ENCODE measurements around the gene LCOR. TPM values are rescaled to one million over a fixed set of nuclear protein-coding genes. Genes with fewer than 3 reads are reported as not detected.

The LCOR gene
- total RNA-seq, 1 donor from 2014 or later = 29.4 TPM

GRCh38 chr10:96972264-96972663 lies 140.2 kb downstream of the LCOR start:
- no peaks in the 10 kb centered on the region for H3K9me3 Mint-ChIP-seq (ENCODE audit: low read depth)
- H3K27me3 Mint-ChIP-seq (ENCODE audit: low read depth) = no peaks in the 10 kb centered on the region
- peaks cover 15% of the 10 kb centered on the region for H3K4me1 Mint-ChIP-seq (ENCODE audit: low read depth)
- H3K36me3 Mint-ChIP-seq (ENCODE audit: low read depth) = peaks cover 2% of the 10 kb centered on the region
- H3K27ac Mint-ChIP-seq (ENCODE audit: unreplicated experiment) = no peak overlapping the region
- DNase-seq (ENCODE audit: low spot score) = no peak
- no peak for TF ChIP-seq CTCF (IDR thresholded peaks at IDR 0.05)
- no peak overlapping the region for H3K4me3 Mint-ChIP-seq (ENCODE audit: unreplicated experiment)

- Mint-ChIP-seq H3K36me3 (ENCODE audit: low read depth) (peaks cover 4% of the 10 kb centered on the region), H3K4me3 (ENCODE audit: unreplicated experiment) (no peak overlapping the region), H3K27ac (ENCODE audit: unreplicated experiment) (no peak overlapping the region), H3K27me3 (ENCODE audit: low read depth) (no peaks in the 10 kb centered on the region), H3K9me3 (ENCODE audit: low read depth) (no peaks in the 10 kb centered on the region), H3K4me1 (ENCODE audit: low read depth) (peaks cover 7% of the 10 kb centered on the region)
- DNase-seq (ENCODE audit: low spot score) = no peak
- TF ChIP-seq CTCF (IDR thresholded peaks at IDR 0.05) = no peak
Measured at GRCh38 chr10:96973809-96974747, 142.0 kb downstream of the LCOR start.

GRCh38 chr10:96975136-96975535 lies 143.0 kb downstream of the LCOR start:
- peaks cover 7% of the 10 kb centered on the region for H3K4me1 Mint-ChIP-seq (ENCODE audit: low read depth)
- H3K27ac Mint-ChIP-seq (ENCODE audit: unreplicated experiment) = no peak overlapping the region
- no peak for TF ChIP-seq CTCF (IDR thresholded peaks at IDR 0.05)
- H3K27me3 Mint-ChIP-seq (ENCODE audit: low read depth) = no peaks in the 10 kb centered on the region
- no peaks in the 10 kb centered on the region for H3K9me3 Mint-ChIP-seq (ENCODE audit: low read depth)
- DNase-seq (ENCODE audit: low spot score) = no peak
- H3K4me3 Mint-ChIP-seq (ENCODE audit: unreplicated experiment) = no peak overlapping the region
- H3K36me3 Mint-ChIP-seq (ENCODE audit: low read depth) = peaks cover 2% of the 10 kb centered on the region

GRCh38 chr10:96978621-96979154 lies 146.6 kb downstream of the LCOR start:
- H3K4me3 Mint-ChIP-seq (ENCODE audit: unreplicated experiment) = no peak overlapping the region
- peaks cover 14% of the 10 kb centered on the region for H3K36me3 Mint-ChIP-seq (ENCODE audit: low read depth)
- no peak for TF ChIP-seq CTCF (IDR thresholded peaks at IDR 0.05)
- peaks cover 5% of the 10 kb centered on the region for H3K4me1 Mint-ChIP-seq (ENCODE audit: low read depth)
- DNase-seq (ENCODE audit: low spot score) = no peak
- H3K27me3 Mint-ChIP-seq (ENCODE audit: low read depth) = no peaks in the 10 kb centered on the region
- no peak overlapping the region for H3K27ac Mint-ChIP-seq (ENCODE audit: unreplicated experiment)
- H3K9me3 Mint-ChIP-seq (ENCODE audit: low read depth) = no peaks in the 10 kb centered on the region

GRCh38 chr10:96982149-96982930 lies 150.2 kb downstream of the LCOR start:
- TF ChIP-seq CTCF (IDR thresholded peaks at IDR 0.05) = no peak
- Mint-ChIP-seq H3K9me3 (ENCODE audit: low read depth) (no peaks in the 10 kb centered on the region), H3K27ac (ENCODE audit: unreplicated experiment) (no peak overlapping the region), H3K4me3 (ENCODE audit: unreplicated experiment) (no peak overlapping the region), H3K36me3 (ENCODE audit: low read depth) (peaks cover 14% of the 10 kb centered on the region), H3K4me1 (ENCODE audit: low read depth) (no peaks in the 10 kb centered on the region), H3K27me3 (ENCODE audit: low read depth) (no peaks in the 10 kb centered on the region)
- no peak for DNase-seq (ENCODE audit: low spot score)
